HFFc6 (cell line): ENCODE data around the gene SPOUT1. TPM values are rescaled to one million over a fixed set of nuclear protein-coding genes. Genes with fewer than 3 reads are reported as not detected.
"Not testable (repeated sequence)": the region's sequence is repeated elsewhere in the genome, so short reads cannot be mapped to it uniquely, and the experiment has no call there.

ENCODE experiments used
- DNase-seq: peaks from one replicate; pipeline ENCODE4 v3.0.0-alpha.2; 2018
- H3K27ac Mint-ChIP-seq: 2 replicates; pipeline ENCODE4 v1.8.0; 2020; ENCODE audit warnings: mild to moderate bottlenecking, mixed read lengths
- H3K27me3 Mint-ChIP-seq: 2 replicates; pipeline ENCODE4 v1.8.0; 2021; ENCODE audit warnings: mild to moderate bottlenecking, moderate library complexity, mixed read lengths; ENCODE audit not compliant: insufficient read depth
- H3K36me3 Mint-ChIP-seq: 2 replicates; pipeline ENCODE4 v1.8.0; 2021; ENCODE audit warnings: low read depth, mixed read lengths
- H3K4me1 Mint-ChIP-seq: 2 replicates; pipeline ENCODE4 v1.8.0; 2020; ENCODE audit warnings: low read depth, mixed read lengths
- H3K4me3 Mint-ChIP-seq: 2 replicates; pipeline ENCODE4 v1.8.0; 2020; ENCODE audit warnings: mild to moderate bottlenecking, moderate library complexity, mixed read lengths
- H3K9me3 Mint-ChIP-seq: 2 replicates; pipeline ENCODE4 v1.8.0; 2020; ENCODE audit warnings: mild to moderate bottlenecking, mixed read lengths
- total RNA-seq, 6 experiments: library from RNA; stranded (reverse); fragmentation: NEBNext Ultra II Directional; extraction: Animal tissue kit (Norgen Biotek cat#: 25700); gene quantifications; 2 replicates in 1 of 6; 3 replicates in 5 of 6; pipeline ENCODE4 v1.2.3, GENCODE V29; 2021
- TF ChIP-seq, protein P1 (sequence below): fragments of 200-600 bp; sonication (generic); IDR thresholded peaks from 2 replicates; pipeline ENCODE4 v1.5.0; 2021; ENCODE audit warnings: antibody characterized with exemption, mild to moderate bottlenecking

Gene SPOUT1
- total RNA-seq, 6 experiments from 2014 or later: 33.2 to 46.8 (median 38.2) TPM

DNA sequence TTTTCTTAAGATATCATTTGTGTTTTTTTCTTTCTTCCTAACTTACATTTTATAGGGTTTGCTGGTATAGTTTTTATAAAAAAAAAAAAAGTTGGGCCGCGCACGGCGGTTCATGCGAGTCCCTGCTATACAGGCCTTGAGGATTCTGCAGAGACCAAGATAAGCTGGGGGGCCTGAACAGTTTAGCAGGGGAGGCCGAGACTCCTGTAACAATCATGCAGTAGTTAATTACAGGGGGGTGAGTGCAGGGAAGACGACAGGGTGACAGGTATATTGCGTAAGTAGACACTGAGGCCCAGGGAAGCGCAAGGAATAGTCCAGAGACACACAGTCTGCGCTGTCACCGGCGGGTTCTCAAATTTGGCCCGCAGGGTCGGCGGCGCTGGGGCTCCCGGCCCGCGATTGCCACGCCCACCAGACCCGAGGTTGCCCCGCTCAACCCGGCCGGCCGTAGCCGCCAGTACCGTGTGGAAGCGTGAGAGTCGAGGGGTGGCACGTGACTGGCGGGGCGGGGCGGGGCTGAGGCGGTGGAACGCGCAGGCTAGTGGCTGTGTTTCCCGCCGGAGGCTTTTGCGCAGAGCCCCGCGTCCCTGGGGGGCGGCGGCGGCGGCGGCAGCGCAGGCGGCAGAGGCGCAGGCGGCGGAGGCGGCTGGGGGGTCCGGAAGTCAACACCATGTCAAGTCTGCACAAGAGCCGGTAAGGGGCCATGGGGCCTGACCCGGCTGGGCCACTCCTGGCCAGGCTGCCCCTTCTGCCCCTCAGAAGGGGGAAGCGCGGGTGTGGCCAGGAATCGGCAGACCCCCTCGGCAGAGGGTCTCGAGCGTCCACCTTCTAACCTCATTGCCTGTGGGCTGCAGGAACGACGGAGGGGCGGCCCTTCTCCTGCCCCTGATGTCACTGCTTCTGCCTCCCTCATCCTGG lies 42.7 kb downstream of the SPOUT1 start, which contains the start of gene TBC1D13:
TSS of gene TBC1D13 (plus strand) at position 573 of the 921 bp plus-strand sequence. CDS start at position 674, 101 bp downstream.
- TF ChIP-seq, protein P1, sequence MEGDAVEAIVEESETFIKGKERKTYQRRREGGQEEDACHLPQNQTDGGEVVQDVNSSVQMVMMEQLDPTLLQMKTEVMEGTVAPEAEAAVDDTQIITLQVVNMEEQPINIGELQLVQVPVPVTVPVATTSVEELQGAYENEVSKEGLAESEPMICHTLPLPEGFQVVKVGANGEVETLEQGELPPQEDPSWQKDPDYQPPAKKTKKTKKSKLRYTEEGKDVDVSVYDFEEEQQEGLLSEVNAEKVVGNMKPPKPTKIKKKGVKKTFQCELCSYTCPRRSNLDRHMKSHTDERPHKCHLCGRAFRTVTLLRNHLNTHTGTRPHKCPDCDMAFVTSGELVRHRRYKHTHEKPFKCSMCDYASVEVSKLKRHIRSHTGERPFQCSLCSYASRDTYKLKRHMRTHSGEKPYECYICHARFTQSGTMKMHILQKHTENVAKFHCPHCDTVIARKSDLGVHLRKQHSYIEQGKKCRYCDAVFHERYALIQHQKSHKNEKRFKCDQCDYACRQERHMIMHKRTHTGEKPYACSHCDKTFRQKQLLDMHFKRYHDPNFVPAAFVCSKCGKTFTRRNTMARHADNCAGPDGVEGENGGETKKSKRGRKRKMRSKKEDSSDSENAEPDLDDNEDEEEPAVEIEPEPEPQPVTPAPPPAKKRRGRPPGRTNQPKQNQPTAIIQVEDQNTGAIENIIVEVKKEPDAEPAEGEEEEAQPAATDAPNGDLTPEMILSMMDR: no peak
- H3K27ac Mint-ChIP-seq: peak within 1 kb of the TSS; percentile 64

DNA sequence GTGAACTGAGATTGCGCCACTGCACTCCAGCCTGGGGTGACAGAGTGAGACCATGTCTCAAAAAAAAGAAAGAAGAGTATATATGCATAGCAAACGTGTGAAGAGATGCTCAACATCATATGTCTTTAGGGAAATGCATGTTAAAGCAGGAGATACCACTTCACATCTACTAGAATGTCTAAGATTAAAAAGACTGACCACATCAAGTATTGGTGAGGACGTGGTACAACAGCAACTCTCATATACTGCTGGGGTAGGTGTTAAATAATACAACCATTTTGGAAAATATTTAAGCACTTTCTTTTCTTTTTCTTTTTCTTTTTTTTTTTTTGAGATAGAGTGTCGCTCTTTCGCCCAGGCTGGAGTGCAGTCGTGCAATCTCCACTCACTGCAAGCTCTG lies 44.2 kb downstream of the SPOUT1 start:
- TF ChIP-seq, protein P1: no peak
- Mint-ChIP-seq H3K9me3 (peaks cover 7% of the 10 kb centered on the region), H3K4me3 (no peak overlapping the region), H3K27me3 (no peaks in the 10 kb centered on the region; the same call in 1 of the 2 replicates), H3K36me3 (no peaks in the 10 kb centered on the region), H3K4me1 (peaks cover 21% of the 10 kb centered on the region), H3K27ac (no peak overlapping the region)
- no peak for DNase-seq

More for the DNA sequence above, 42.7 kb downstream of the SPOUT1 start, which contains the start of gene TBC1D13:
- no peaks in the 10 kb centered on the region; the same call in 1 of the 2 replicates for H3K27me3 Mint-ChIP-seq
- peaks cover 21% of the 10 kb centered on the region for H3K4me1 Mint-ChIP-seq
- no peaks in the 10 kb centered on the region for H3K9me3 Mint-ChIP-seq
- peak within 1 kb of the TSS; percentile 95 for H3K4me3 Mint-ChIP-seq
- DNase-seq: peak; percentile 56
- no peaks in the 10 kb centered on the region for H3K36me3 Mint-ChIP-seq

DNA sequence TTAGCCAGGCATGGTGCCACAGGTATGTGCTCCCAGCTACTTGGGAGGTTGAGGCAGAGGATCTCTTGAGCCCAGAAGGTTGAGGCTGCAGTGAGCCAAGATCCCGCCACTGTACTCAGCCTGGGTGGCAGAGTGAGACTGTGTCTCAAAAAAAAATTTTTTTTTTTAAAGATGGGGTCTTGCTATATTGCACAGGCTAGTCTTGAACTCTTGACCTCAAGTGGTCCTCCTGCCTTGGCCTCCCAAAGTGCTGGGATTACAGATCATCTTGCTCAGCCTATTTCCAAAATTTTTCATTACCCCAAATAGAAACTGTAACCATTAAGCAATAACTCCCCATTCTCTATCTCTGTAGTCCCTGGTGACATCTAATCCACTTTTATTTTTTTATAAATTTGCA lies 46.9 kb downstream of the SPOUT1 start:
- H3K36me3 Mint-ChIP-seq: no peaks in the 10 kb centered on the region
- H3K27me3 Mint-ChIP-seq: no peaks in the 10 kb centered on the region
- H3K4me1 Mint-ChIP-seq: peaks cover 9% of the 10 kb centered on the region
- no peak overlapping the region for H3K27ac Mint-ChIP-seq
- DNase-seq: no peak
- TF ChIP-seq, protein P1: no peak
- peaks cover 13% of the 10 kb centered on the region for H3K9me3 Mint-ChIP-seq
- no peak overlapping the region for H3K4me3 Mint-ChIP-seq

DNA sequence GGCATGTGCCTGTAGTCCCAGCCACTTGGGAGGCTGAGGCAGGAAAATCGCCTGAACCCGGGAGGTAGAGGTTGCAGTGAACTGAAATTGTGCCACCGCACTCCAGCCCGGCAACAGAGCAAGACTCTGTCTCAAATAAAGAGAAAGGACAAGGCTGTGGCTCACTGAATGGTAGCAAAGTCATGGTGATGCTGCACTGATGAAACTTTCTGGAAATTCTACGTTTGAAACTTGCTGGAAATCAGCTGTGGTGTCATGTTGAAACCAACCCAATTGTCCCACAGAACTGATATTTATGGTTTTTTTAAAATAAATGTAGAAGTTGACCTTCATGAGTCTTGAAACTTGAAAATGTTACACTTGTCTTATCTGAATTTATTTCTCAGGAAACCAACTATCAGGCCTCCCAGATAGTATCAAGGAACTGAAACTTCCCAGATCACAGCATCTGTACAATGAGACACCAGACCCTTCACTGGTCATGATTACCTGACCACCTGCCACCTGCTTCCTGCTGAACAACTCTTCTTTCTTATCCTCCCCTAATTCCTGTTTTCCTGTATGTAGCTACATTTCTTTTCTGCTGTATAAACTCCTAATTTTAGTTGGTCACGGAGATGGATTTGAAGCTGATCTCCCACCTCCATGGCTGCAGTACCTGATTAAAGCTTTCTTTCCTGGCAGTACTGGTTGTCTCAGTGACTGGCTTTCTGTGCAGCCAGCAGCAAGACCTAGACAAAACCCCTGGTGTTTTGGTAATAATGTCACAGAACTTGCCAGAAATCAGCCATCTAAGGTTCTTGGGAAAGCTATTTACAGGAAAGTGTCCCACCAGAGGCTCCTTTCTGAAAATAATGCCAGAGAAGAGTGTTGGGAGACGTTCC lies 48.2 kb downstream of the SPOUT1 start:
- Mint-ChIP-seq H3K36me3 (no peaks in the 10 kb centered on the region), H3K4me1 (peaks cover 9% of the 10 kb centered on the region), H3K4me3 (no peak overlapping the region), H3K9me3 (peaks cover 13% of the 10 kb centered on the region), H3K27ac (no peak overlapping the region), H3K27me3 (no peaks in the 10 kb centered on the region)
- TF ChIP-seq, protein P1: no peak
- DNase-seq: no peak

DNA sequence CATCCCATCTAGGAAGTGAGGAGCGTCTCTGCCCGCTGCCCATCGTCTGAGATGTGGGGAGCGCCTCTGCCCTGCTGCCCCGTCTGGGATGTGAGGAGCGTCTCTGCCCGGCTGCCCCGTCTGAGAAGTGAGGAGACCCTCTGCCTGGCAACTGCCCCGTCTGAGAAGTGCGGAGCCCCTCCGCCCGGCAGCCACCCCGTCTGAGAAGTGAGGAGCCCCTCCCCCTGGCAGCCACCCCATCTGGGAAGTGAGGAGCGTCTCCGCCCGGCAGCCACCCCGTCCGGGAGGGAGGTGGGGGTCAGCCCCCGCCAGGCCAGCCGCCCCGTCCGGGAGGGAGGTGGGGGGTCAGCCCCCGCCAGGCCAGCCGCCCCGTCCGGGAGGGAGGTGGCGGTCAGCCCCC lies 49.5 kb downstream of the SPOUT1 start:
- not testable (repeated sequence) for H3K36me3 Mint-ChIP-seq, H3K27ac Mint-ChIP-seq, H3K4me3 Mint-ChIP-seq, H3K27me3 Mint-ChIP-seq, H3K4me1 Mint-ChIP-seq, DNase-seq
- peaks cover 22% of the 10 kb centered on the region for H3K9me3 Mint-ChIP-seq
